GM18873 (cell line): ENCODE measurements around the gene DAPK2.

Experiments used
- ATAC-seq: cut with Tn5 transposase; IDR thresholded peaks from one replicate; pipeline ENCODE4 v1.9.1; 2021; ENCODE audit warnings: mild to moderate bottlenecking, moderate library complexity, moderate number of reproducible peaks; ENCODE audit not compliant: unreplicated experiment, low FRiP score

Gene DAPK2

GRCh38 chr15:63946524-63947065 is 99.7 kb downstream of the DAPK2 start:
- no peak for ATAC-seq

DNA sequence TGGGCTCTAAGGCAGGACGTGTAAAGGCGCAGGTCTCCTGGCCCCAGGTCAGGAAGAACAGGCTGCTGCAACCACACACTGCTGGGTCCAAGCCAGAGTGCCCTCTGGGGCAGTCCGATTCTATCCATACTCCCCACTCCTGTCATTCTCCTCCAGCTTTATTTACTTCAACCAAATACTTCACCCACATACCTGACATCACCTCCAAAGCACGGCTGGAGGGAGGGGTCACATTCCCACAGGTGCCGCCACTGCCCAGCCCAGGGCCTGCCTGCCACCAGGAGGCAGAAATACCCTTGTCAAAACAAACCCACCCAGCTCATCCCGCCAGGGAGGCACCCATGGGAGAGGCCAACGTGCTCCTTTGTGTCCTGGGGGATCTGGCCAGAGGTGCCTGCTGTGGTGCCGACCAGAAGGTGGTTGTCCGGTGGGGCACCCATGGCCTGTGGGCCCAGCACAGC is 100.4 kb downstream of the DAPK2 start:
- ATAC-seq = no peak

- ATAC-seq = no peak
Observed at GRCh38 chr15:63945007-63945788, 101.1 kb downstream of the DAPK2 start.

- no peak for ATAC-seq
Observed at GRCh38 chr15:63944681-63944955, 101.7 kb downstream of the DAPK2 start.

DNA sequence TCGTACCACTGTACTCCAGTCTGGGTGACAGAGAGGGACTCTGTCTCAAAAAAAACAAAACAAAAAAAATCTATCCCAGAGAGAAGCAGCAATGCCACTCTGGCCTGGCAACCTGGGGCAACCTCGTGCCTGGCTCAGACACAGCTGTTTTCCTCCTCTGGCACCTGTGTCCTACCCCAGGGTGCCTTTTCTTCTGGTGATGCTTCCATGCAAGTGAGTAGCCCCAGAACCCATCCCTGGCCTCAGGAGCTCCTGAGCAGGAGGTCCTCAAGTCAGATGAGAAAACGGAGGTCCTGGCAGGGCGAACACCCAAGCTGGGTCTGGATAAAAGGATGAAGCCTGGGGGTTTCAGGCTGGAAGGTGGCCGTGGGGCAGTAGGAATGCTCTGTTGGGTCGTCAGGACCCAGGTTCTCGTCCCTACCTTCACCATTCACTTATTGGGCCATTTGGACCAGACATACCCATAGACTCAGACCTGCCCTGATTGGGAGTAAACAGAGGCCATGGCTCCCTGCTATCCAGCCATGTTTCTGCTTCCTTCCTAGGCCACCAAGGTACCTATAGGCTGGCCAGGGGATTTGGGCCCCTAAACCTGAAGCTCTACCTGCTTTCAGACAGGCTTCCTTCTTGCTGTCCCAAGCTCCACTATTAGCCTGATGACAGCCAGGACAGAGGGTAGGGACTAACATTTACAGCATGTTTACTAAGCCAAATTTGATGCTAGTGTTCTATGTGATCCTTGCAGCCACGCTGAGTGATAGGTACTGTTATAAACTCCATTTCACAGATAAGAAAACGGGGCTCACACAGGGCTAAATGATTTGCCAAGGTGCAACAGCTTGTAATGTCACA is 102.2 kb downstream of the DAPK2 start:
- ATAC-seq = no peak

DNA sequence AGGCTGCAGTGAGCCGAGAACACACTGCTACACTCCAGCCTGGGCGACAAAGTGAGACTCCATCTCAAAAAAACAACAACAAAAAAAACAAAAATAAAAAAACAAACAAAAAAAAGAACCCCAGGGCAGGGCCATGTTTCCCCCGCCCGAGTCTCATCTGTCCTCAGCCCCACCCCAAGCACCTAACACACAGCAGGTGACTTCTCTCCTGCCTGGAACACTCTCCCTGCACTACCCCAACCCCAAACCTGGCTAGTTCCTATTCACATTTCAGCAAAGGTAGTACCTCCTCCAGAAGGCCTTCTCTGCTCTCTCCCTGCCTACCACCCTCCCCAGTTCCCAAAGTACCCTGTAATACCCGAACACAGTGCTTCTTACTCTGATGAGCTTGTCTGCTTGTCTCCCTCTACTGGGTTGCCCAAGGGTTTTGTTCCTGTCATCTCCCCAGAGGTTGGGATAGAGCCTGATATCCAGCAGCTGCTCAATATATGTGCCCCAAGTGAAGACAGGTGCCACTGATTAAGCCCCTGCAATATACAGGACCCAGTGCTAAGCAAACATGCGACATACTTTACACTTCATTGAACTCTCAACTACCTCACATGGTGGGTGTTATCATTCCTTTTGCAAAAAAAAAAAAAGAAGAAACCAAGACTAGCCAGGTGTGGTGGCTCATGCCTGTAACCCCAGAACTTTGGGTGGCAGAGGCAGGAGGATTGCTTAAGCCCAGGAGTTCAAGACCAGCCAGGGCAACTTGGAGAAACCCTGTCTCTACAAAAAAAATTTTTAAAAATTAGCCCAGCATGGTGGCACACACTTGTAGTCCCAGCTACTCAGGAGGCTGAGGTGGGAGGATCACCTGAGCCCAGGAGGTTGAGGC is 103.6 kb downstream of the DAPK2 start:
- ATAC-seq = no peak

GRCh38 chr15:63941698-63942465 is 104.4 kb downstream of the DAPK2 start:
- no peak for ATAC-seq

GRCh38 chr15:63940966-63941620 is 105.2 kb downstream of the DAPK2 start:
- ATAC-seq = no peak

GRCh38 chr15:63939531-63940130 is 106.7 kb downstream of the DAPK2 start:
- no peak for ATAC-seq

DNA sequence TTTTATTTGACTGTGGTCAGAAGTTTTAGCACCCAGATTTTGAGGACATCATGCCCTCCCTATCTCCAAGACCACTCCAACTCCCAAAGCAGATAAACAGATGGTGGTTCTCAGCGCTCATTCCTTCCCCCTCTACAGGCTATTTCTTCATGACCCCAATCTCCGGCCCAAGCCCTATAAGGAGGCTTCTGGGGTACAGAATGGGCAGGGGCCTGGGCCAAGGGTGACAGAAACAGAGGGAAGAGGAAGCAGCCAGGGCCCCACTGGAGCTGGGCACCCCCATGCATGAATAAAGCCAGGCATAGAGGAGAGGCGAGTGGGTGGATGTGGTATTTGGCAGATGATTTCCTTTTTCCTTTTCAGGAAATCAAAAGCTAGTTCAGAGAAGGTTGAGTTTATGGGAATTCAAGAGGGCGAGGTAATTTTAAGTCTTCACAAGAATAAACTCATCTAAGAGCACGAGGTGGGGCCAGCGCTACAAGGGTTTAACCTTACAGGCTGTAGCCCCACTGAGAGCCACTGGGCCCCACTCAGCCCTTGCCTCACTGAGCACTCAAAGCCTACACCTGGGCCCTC is 107.7 kb downstream of the DAPK2 start:
- no peak for ATAC-seq

- no peak for ATAC-seq
Observed at GRCh38 chr15:63933522-63933921, 112.8 kb downstream of the DAPK2 start.

GRCh38 chr15:63931556-63931955 is 114.7 kb downstream of the DAPK2 start:
- no peak for ATAC-seq

GRCh38 chr15:63930034-63930433 is 116.3 kb downstream of the DAPK2 start:
- ATAC-seq = no peak

DNA sequence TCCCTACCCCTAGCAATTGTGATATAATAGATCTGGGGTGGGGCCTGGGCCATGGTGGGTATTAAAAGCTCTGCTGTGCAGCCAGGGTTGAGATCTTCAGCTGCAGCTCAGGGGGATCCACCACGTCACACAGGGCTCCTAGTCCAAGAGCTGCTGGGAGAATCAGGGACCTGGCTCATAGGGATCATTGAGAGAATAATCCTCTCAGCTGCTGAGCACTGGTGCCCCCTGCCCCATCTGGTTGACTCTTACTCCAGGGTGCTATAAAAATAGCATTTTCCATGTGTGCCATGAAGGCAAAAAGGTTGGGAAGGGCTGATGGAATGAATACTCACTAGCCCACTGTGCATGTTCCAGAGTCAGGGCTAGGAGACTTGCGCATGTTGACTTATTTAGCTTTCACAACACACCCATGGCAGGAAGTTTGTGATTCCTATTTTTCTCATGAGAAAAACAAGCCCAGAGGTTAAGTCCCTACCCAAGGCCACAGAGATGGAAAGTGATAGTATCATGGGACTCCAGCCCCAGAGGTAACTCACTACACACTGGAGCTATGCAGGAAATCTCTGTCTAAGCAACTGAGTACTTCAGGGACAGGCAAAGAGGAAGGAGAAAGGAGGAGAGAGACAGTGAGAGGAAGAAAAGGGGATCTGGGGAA is 118.0 kb downstream of the DAPK2 start:
- ATAC-seq = no peak

DNA sequence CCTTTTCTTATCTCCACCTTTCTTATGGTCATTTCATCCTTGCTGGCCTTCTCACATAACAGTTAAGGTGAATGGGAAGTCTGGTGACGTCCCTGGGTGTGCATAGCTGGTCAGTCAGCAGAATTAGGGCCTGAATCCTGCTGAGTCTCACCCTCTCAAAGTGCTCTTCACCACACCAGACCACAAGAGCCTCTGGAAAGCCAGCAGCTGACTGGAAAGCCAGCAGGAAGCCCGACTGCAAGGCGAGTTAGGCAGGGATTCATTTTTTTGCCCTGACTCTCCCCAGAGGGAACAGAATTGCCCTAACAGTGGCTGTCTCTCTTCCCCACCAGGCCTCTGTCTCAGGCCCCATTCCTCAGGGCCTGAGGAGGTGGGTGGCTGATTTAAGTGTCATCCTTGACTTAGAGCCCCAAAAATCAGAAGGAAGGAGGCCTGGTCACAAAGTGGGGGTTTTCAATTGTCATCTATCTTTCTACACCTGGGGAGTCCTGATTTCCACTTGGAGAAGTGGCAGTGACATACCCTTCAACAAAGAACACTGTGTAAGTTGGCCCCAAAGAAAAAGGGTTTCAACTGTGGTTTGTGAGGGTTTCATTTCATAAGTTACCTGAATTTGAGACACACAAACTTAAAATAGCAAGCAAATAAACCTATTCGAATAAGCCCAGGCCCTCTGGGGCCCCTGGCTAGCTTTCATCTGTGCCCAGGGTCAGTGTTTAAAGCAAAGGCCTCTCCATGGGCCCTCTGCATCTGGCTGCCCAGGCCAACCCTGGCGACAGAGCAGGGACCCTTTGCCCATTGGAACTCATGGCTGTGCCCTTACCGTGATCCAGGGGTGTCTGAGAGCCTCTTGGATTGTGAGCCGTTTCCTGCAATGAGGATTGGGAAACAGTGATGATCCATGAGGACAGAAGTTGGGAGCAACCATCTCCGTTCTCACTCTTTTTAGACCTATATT is 122.0 kb downstream of the DAPK2 start:
- ATAC-seq = no peak

GRCh38 chr15:63922916-63923315 is 123.4 kb downstream of the DAPK2 start:
- ATAC-seq = no peak
